Neural cell (in vitro differentiated cells): ENCODE measurements around the gene PSMG3. TPM values are rescaled to one million over a fixed set of nuclear protein-coding genes. Genes with fewer than 3 reads are reported as not detected.

ENCODE experiments used
- H2AFZ ChIP-seq: fragments of 200-600, 300-800 bp; sonication (generic), shearing (Covaris generic); 2 replicates; pipeline ENCODE4 v1.6.0; 2014; ENCODE audit warnings: low read depth, mild to moderate bottlenecking, antibody characterized with exemption, low read length, moderate library complexity
- H3F3A ChIP-seq: fragments of 200-600 bp; shearing (Covaris generic); 2 replicates; pipeline ENCODE4 v1.6.1; 2016; ENCODE audit warnings: mild to moderate bottlenecking, moderate library complexity, mixed read lengths, antibody characterized with exemption, low read length; ENCODE audit not compliant: insufficient read depth, poor library complexity, severe bottlenecking
- H3K27ac ChIP-seq: fragments of 200-600, 300-800 bp; sonication (generic), shearing (Covaris generic); 2 replicates; pipeline ENCODE4 v1.5.1; 2014; ENCODE audit warnings: mild to moderate bottlenecking, low read length, moderate library complexity
- H3K27me3 ChIP-seq: fragments of 300-800, 200-600 bp; sonication (generic), shearing (Covaris generic); 2 replicates; pipeline ENCODE4 v1.6.0; 2014; ENCODE audit warnings: mild to moderate bottlenecking, low read depth, low read length, moderate library complexity; ENCODE audit not compliant: insufficient read depth
- H3K36me3 ChIP-seq: fragments of 300-800, 200-600 bp; sonication (generic), shearing (Covaris generic); 2 replicates; pipeline ENCODE4 v1.5.1; 2014; ENCODE audit warnings: mild to moderate bottlenecking, antibody characterized with exemption, low read length, moderate library complexity; ENCODE audit not compliant: insufficient read depth
- H3K4me2 ChIP-seq: fragments of 300-800, 200-600 bp; sonication (generic), shearing (Covaris generic); 2 replicates; pipeline ENCODE4 v1.6.0; 2014; ENCODE audit warnings: mild to moderate bottlenecking, low read length
- H3K4me3 ChIP-seq: fragments of 300-800, 200-600 bp; sonication (generic), shearing (Covaris generic); 2 replicates; pipeline ENCODE4 v1.5.1; 2014; ENCODE audit warnings: mild to moderate bottlenecking, low read length, moderate library complexity
- H3K79me2 ChIP-seq: fragments of 200-600 bp; shearing (Covaris generic); replicated peaks from 2 replicates; pipeline ENCODE4 v1.6.0; 2014; ENCODE audit warnings: mild to moderate bottlenecking, low read length, moderate library complexity; ENCODE audit not compliant: insufficient read depth
- H3K9ac ChIP-seq: fragments of 300-800, 200-600 bp; sonication (generic), shearing (Covaris generic); 2 replicates; pipeline ENCODE4 v1.6.1; 2016; ENCODE audit warnings: mild to moderate bottlenecking, low read length, mixed read lengths
- H3K9me2 ChIP-seq: fragments of 200-600 bp; shearing (Covaris generic); 2 replicates; pipeline ENCODE4 v1.6.1; 2016; ENCODE audit warnings: mild to moderate bottlenecking, low read length, mixed read lengths; ENCODE audit not compliant: insufficient read depth
- H3K9me3 ChIP-seq: fragments of 200-600, 300-800 bp; sonication (generic), shearing (Covaris generic); 2 replicates; pipeline ENCODE4 v1.6.1; 2016; ENCODE audit warnings: mild to moderate bottlenecking, mixed run types, low read length, moderate library complexity, mixed read lengths
- H4K20me1 ChIP-seq: fragments of 200-600 bp; shearing (Covaris generic); 2 replicates; pipeline ENCODE4 v1.6.1; 2016; ENCODE audit warnings: mild to moderate bottlenecking, mixed run types; ENCODE audit not compliant: insufficient read depth
- EP300 ChIP-seq: fragments of 450-650 bp; conservative IDR thresholded peaks from 2 replicates; pipeline ENCODE4 v1.6.1; 2014; ENCODE audit warnings: antibody characterized with exemption, mild to moderate bottlenecking, moderate library complexity; ENCODE audit not compliant: poor library complexity, severe bottlenecking
- EZH2 ChIP-seq: fragments of 200-600, 300-800 bp; shearing (Covaris generic), sonication (generic); IDR thresholded peaks from 2 replicates; pipeline ENCODE4 v1.6.1; 2014; ENCODE audit warnings: antibody characterized with exemption, low read length, borderline replicate concordance, mild to moderate bottlenecking; ENCODE audit not compliant: insufficient read depth, poor library complexity, severe bottlenecking
- POLR2AphosphoS5 ChIP-seq: IDR thresholded peaks from 2 replicates; pipeline ENCODE4 v1.6.1; 2012
- RAD21 ChIP-seq: fragments of 450-650 bp; conservative IDR thresholded peaks from 2 replicates; pipeline ENCODE4 v1.6.1; 2014; ENCODE audit warnings: antibody characterized with exemption, mild to moderate bottlenecking, moderate library complexity
- REST ChIP-seq: IDR thresholded peaks from 2 replicates; pipeline ENCODE4 v1.6.1; 2012; ENCODE audit warnings: borderline replicate concordance
- SMC3 ChIP-seq: fragments of 450-650 bp; conservative IDR thresholded peaks from 2 replicates; pipeline ENCODE4 v1.6.1; 2014; ENCODE audit warnings: antibody characterized with exemption, mild to moderate bottlenecking, moderate library complexity; ENCODE audit not compliant: poor library complexity
- TAF1 ChIP-seq: IDR thresholded peaks from 2 replicates; pipeline ENCODE4 v1.6.1; 2012; ENCODE audit warnings: low read depth
- polyA plus RNA-seq: library from polyadenylated mRNA; depleted of rRNA; stranded (reverse); fragments of >200 nt; gene quantifications from 2 replicates; pipeline ENCODE4 v1.2.3, GENCODE V29; 2014
- TF ChIP-seq, protein P1 (sequence below): fragments of 450-650 bp; IDR thresholded peaks from 2 replicates; pipeline ENCODE4 v1.5.1; 2014; ENCODE audit warnings: antibody characterized with exemption, mild to moderate bottlenecking, moderate library complexity; ENCODE audit not compliant: poor library complexity, severe bottlenecking

The PSMG3 gene
- polyA plus RNA-seq, 1 donor from 2014 or later, result 50.6 TPM

DNA sequence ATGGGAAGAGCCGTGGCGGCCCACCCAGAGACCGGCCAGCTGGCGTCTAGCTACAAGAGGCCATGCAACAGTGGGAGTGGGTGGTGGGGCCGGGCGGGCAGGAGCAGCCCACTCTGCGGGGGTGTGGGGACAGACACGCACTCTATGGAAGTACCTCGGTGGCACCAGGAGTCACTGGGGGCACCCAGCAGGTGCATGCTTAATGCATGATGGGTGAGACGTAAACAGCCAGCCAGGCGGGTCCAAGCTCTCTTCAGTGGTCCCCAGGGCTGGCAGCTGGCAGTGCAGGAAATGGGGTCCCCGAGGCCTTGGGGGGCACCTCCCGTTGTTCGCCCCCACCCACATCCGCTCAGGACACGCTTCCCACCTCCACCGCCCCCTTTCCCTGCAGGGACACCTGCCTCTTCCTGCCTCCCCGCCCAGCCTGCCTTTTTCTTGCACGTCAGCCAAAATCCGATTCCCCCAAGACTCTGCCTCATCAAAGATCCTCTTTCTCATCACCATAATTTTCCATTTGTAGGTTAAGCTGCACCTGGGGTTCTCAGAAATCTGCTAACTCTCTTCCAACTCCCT is 22.6 kb upstream of the PSMG3 start:
- no peaks in the 10 kb centered on the region for H3K27me3 ChIP-seq
- no peak overlapping the region for H3K27ac ChIP-seq
- H4K20me1 ChIP-seq, result no peaks in the 10 kb centered on the region
- no peaks in the 10 kb centered on the region for H3K9me2 ChIP-seq
- H3K4me2 ChIP-seq, result no peak overlapping the region
- no peaks in the 10 kb centered on the region for H3F3A ChIP-seq
- no peaks in the 10 kb centered on the region for H3K9me3 ChIP-seq
- no peak overlapping the region for H3K9ac ChIP-seq
- no peaks in the 10 kb centered on the region for H3K79me2 ChIP-seq
- H3K4me3 ChIP-seq, result no peak overlapping the region
- no peaks in the 10 kb centered on the region for H3K36me3 ChIP-seq
- H2AFZ ChIP-seq, result no peak overlapping the region
- no peak for TF ChIP-seq REST
- TF ChIP-seq TAF1, result no peak

DNA sequence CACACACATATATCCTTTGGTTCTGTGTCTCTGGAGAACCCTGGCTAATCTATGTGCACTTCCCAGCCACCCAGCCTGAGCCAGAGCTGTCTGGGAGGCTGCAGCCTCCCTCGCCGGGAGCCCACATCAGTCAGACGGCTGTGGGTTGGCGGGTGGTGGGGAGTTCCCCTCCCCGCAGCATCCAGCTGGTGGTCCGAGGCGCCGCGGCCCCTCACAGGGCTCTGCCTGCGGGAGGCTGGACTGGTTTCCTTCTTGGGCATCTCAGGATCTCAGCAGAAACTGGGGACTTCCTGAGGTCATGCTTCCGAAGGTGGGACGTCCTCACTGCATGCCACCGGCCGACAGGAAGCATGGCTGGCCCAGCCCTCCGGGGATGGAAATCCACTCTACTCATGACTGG is 22.0 kb upstream of the PSMG3 start:
- no peaks in the 10 kb centered on the region for H4K20me1 ChIP-seq
- H3K9me3 ChIP-seq, result no peaks in the 10 kb centered on the region
- no peak overlapping the region for H2AFZ ChIP-seq
- no peaks in the 10 kb centered on the region for H3K27me3 ChIP-seq
- TF ChIP-seq POLR2AphosphoS5, result no peak
- TF ChIP-seq EP300, result no peak
- no peak for TF ChIP-seq SMC3
- no peak for TF ChIP-seq REST
- no peak for TF ChIP-seq EZH2
- no peak for TF ChIP-seq RAD21
- TF ChIP-seq, protein P1, sequence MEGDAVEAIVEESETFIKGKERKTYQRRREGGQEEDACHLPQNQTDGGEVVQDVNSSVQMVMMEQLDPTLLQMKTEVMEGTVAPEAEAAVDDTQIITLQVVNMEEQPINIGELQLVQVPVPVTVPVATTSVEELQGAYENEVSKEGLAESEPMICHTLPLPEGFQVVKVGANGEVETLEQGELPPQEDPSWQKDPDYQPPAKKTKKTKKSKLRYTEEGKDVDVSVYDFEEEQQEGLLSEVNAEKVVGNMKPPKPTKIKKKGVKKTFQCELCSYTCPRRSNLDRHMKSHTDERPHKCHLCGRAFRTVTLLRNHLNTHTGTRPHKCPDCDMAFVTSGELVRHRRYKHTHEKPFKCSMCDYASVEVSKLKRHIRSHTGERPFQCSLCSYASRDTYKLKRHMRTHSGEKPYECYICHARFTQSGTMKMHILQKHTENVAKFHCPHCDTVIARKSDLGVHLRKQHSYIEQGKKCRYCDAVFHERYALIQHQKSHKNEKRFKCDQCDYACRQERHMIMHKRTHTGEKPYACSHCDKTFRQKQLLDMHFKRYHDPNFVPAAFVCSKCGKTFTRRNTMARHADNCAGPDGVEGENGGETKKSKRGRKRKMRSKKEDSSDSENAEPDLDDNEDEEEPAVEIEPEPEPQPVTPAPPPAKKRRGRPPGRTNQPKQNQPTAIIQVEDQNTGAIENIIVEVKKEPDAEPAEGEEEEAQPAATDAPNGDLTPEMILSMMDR, result no peak
- TF ChIP-seq TAF1, result no peak
- no peaks in the 10 kb centered on the region for H3F3A ChIP-seq
- H3K4me3 ChIP-seq, result no peak overlapping the region
- no peaks in the 10 kb centered on the region for H3K9me2 ChIP-seq
- H3K79me2 ChIP-seq, result no peaks in the 10 kb centered on the region
- H3K36me3 ChIP-seq, result no peaks in the 10 kb centered on the region
- H3K9ac ChIP-seq, result no peak overlapping the region
- no peak overlapping the region for H3K4me2 ChIP-seq
- H3K27ac ChIP-seq, result no peak overlapping the region
